ENCODE data around the gene RAP1GDS1. TPM values are rescaled to one million over a fixed set of nuclear protein-coding genes. Genes with fewer than 3 reads are reported as not detected.
A peak's percentile ranks its signal among the peaks of the same experiment; 100 is the strongest.

The RAP1GDS1 gene
- total and polyA plus RNA-seq, 2 of the 13 experiments (the other 11 are each of a cell fraction or from before 2014, with no cell fraction given) = 19.3 to 42.5 TPM

DNA sequence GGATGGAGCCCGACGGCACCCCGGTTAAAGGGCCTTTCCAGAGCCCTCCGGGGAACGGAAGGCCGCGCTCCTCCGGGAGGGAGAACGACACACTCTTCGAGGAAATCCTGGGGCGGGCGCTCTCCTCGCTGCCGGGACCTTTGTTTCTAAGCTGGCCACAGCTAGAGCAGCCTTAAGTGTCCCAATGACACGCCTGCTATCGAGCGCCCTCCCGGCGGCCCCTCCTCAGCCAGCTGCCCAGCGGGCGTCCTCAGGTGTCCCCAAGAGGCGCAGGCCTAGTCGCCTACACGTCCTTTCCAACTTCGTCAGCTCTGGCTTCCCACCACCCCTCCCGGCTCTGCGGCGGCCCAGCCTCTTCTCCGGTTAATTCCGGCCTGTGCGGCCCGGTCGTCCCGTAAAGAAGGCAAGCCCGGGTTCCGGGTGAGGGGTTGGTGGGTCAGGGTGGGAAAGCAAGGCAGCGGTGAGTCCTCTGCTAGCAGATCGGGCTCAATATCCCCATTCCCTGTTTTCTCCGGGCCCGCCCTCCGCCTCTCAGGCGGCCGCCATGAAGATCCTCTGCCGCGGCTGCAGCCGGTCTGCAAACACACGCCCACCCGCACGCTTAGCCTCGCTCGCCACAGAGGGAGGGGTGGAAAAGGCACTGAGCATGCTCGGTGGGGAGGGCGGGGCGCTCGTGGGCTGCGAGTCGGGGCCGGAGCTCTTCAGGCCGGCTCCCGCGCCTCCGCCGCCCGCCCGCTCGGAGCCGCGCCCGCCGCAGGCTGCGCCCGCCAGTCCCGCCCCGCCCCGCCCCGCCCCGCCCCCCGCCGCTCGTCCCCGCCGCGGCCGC is at the start of gene RAP1GDS1 (continued):
- TF ChIP-seq MLLT10 (CRISPR knock-in tag; IDR thresholded peaks at IDR 0.05) = no peak
- 0 out of 2 replicates have a peak, but pooled peaks have one; percentile 17 for TF ChIP-seq ZNF761 (CRISPR knock-in tag; conservative IDR thresholded peaks at IDR 0.05)
- no peak for TF ChIP-seq ZNF282 (IDR thresholded peaks at IDR 0.05; ENCODE audit: partially characterized antibody)
- TF ChIP-seq ZNF768 (CRISPR knock-in tag; IDR thresholded peaks at IDR 0.05) = 0 out of 2 replicates have a peak, but pooled peaks have one; percentile 12
- peak; percentile 92 for TF ChIP-seq SRSF1 (optimal IDR thresholded peaks at IDR 0.05; ENCODE audit: low read depth, low read length)
- TF ChIP-seq, protein P1, sequence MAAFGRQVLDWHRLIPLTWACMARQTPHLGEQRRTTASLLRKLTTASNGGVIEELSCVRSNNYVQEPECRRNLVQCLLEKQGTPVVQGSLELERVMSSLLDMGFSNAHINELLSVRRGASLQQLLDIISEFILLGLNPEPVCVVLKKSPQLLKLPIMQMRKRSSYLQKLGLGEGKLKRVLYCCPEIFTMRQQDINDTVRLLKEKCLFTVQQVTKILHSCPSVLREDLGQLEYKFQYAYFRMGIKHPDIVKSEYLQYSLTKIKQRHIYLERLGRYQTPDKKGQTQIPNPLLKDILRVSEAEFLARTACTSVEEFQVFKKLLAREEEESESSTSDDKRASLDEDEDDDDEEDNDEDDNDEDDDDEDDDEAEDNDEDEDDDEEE (CRISPR knock-in tag; IDR thresholded peaks at IDR 0.05) = no peak
- no peak for TF ChIP-seq PLRG1 (conservative IDR thresholded peaks at IDR 0.05)
- no peak; the same call in 1 of the 2 replicates for TF ChIP-seq PRMT3 (CRISPR knock-in tag; IDR thresholded peaks at IDR 0.05; ENCODE audit: borderline replicate concordance, low read depth)
- TF ChIP-seq ARHGAP35 (CRISPR knock-in tag; IDR thresholded peaks at IDR 0.05; ENCODE audit: borderline replicate concordance) = no peak; the same call in 1 of the 2 replicates
- no peak for TF ChIP-seq MBNL3 (CRISPR knock-in tag; conservative IDR thresholded peaks at IDR 0.05)
- TF ChIP-seq RXRB (CRISPR knock-in tag; IDR thresholded peaks at IDR 0.05; ENCODE audit: borderline replicate concordance) = peak; percentile 63; the same call in 1 of the 2 replicates
- TF ChIP-seq ISL2 (CRISPR knock-in tag; IDR thresholded peaks at IDR 0.05) = no peak
- TF ChIP-seq HNRNPL (IDR thresholded peaks at IDR 0.05; ENCODE audit: low read depth, low read length) = 0 out of 2 replicates have a peak, but pooled peaks have one; percentile 8
- TF ChIP-seq FOXO1 (CRISPR knock-in tag; IDR thresholded peaks at IDR 0.05) = no peak
- TF ChIP-seq TCF7L2 (IDR thresholded peaks at IDR 0.05; ENCODE audit: low read depth, low read length) = no peak
- TF ChIP-seq, protein P2, sequence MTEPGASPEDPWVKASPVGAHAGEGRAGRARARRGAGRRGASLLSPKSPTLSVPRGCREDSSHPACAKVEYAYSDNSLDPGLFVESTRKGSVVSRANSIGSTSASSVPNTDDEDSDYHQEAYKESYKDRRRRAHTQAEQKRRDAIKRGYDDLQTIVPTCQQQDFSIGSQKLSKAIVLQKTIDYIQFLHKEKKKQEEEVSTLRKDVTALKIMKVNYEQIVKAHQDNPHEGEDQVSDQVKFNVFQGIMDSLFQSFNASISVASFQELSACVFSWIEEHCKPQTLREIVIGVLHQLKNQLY (CRISPR knock-in tag; IDR thresholded peaks at IDR 0.05) = no peak
- TF ChIP-seq, protein P3, sequence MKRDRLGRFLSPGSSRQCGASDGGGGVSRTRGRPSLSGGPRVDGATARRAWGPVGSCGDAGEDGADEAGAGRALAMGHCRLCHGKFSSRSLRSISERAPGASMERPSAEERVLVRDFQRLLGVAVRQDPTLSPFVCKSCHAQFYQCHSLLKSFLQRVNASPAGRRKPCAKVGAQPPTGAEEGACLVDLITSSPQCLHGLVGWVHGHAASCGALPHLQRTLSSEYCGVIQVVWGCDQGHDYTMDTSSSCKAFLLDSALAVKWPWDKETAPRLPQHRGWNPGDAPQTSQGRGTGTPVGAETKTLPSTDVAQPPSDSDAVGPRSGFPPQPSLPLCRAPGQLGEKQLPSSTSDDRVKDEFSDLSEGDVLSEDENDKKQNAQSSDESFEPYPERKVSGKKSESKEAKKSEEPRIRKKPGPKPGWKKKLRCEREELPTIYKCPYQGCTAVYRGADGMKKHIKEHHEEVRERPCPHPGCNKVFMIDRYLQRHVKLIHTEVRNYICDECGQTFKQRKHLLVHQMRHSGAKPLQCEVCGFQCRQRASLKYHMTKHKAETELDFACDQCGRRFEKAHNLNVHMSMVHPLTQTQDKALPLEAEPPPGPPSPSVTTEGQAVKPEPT (CRISPR knock-in tag; IDR thresholded peaks at IDR 0.05; ENCODE audit: low read depth) = no peak
- TF ChIP-seq NFRKB (IDR thresholded peaks at IDR 0.05) = 0 out of 2 replicates have a peak, but pooled peaks have one; percentile 25
- TF ChIP-seq, protein P4, sequence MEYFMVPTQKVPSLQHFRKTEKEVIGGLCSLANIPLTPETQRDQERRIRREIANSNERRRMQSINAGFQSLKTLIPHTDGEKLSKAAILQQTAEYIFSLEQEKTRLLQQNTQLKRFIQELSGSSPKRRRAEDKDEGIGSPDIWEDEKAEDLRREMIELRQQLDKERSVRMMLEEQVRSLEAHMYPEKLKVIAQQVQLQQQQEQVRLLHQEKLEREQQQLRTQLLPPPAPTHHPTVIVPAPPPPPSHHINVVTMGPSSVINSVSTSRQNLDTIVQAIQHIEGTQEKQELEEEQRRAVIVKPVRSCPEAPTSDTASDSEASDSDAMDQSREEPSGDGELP (IDR thresholded peaks at IDR 0.05; ENCODE audit: borderline replicate concordance, low read depth) = no peak
- TF ChIP-seq, protein P5, sequence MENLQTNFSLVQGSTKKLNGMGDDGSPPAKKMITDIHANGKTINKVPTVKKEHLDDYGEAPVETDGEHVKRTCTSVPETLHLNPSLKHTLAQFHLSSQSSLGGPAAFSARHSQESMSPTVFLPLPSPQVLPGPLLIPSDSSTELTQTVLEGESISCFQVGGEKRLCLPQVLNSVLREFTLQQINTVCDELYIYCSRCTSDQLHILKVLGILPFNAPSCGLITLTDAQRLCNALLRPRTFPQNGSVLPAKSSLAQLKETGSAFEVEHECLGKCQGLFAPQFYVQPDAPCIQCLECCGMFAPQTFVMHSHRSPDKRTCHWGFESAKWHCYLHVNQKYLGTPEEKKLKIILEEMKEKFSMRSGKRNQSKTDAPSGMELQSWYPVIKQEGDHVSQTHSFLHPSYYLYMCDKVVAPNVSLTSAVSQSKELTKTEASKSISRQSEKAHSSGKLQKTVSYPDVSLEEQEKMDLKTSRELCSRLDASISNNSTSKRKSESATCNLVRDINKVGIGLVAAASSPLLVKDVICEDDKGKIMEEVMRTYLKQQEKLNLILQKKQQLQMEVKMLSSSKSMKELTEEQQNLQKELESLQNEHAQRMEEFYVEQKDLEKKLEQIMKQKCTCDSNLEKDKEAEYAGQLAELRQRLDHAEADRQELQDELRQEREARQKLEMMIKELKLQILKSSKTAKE (CRISPR knock-in tag; IDR thresholded peaks at IDR 0.05; ENCODE audit: borderline replicate concordance) = peak; percentile 28; the same call in 1 of the 2 replicates
- no peak for TF ChIP-seq ONECUT2 (CRISPR knock-in tag; IDR thresholded peaks at IDR 0.05)
- peak; percentile 59; the same call in 1 of the 2 replicates for TF ChIP-seq ZNF777 (CRISPR knock-in tag; IDR thresholded peaks at IDR 0.05)

Data from HepG2 (cell line).